Activated CD8-positive, alpha-beta memory T cell treated with anti-CD3 and anti-CD28 coated beads, Interleukin-2, amount 50 U/mL, for 1 hour (primary cell): ENCODE results near the gene IARS2.
"Not testable (repeated sequence)": the region's sequence is repeated elsewhere in the genome, so short reads cannot be mapped to it uniquely, and the experiment has no call there.

Experiments
- DNase-seq: peaks from one replicate; pipeline ENCODE4 v3.0.0-alpha.2; 2020; ENCODE audit errors: extremely low read depth

IARS2 gene

DNA sequence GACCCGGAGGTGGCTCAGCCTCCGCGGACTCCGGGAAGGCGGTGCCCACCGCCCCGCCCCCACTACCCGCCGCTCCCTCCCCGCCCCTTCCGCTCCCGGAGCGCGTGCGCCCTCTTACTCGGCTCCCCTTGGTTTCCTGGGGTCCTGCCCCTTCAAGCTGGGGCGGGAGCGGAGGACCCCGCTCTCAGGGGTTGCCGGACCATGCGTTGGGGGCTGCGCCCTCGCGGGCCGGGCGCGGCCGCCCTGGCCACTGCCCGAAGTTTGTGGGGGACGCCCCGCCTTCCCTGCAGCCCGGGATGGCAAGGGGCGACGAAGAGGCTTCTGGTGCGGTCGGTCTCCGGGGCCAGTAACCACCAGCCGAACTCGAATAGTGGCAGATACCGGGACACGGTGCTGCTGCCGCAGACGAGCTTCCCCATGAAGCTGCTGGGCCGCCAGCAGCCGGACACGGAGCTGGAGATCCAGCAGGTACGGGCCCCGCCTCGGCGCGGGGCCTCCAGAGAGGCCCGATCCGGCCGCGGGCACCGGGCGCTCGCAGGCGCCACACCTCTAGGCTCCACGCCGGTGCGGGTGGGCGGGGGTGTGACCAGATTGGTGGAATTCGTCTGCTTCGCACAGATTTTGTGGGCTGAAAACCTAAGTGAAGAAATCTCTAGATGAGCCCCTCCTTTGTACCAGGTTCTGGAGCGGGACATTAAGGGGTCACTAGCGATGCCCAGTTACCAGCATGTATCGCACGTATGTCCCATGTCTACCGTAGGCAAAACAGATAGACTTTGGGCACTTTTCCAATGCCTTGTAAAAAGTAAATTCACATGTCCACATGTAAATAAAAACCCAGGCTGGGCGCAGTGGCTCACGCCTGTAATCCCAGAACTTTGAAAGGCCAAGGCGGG, at the start of gene IARS2:
IARS2 (plus strand) TSS at position 117 of the 896 bp plus-strand sequence; CDS start at position 202, 85 bp downstream.
- DNase-seq: peak; percentile 60

DNA sequence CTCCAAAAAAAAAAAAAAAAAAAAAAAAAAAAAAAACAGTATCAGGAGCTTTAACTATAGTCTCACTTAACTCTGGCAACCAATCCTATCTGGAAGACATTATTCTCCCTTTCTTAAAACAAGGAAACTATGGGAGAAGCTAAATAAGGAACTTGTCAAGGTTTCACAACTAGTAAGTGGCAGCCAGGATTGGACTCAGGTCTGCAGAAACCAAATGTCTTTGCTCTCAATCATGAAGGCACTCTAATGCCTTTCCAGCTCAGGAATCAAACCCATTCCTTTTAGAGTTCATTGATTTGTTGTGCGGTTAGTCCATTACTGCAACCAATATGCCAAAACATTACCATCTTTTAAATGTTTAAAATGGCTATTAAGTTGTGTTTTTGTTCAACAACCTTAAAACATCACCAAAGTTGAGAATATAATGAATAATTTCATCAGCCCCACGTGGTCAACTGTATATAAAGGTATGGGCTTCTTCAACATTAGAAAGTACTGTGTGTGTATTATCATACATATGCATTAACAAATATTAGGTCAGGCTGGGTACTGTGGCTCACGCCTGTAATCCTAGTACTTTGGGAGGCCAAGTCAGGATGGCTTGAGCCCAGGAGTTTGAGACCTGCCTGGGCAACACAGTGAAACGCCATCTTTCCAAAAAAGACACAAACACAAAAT, 49.1 kb upstream of the IARS2 start:
- DNase-seq: no peak

GRCh38 chr1:220045356-220046051, 48.4 kb upstream of the IARS2 start:
- no peak for DNase-seq

DNA sequence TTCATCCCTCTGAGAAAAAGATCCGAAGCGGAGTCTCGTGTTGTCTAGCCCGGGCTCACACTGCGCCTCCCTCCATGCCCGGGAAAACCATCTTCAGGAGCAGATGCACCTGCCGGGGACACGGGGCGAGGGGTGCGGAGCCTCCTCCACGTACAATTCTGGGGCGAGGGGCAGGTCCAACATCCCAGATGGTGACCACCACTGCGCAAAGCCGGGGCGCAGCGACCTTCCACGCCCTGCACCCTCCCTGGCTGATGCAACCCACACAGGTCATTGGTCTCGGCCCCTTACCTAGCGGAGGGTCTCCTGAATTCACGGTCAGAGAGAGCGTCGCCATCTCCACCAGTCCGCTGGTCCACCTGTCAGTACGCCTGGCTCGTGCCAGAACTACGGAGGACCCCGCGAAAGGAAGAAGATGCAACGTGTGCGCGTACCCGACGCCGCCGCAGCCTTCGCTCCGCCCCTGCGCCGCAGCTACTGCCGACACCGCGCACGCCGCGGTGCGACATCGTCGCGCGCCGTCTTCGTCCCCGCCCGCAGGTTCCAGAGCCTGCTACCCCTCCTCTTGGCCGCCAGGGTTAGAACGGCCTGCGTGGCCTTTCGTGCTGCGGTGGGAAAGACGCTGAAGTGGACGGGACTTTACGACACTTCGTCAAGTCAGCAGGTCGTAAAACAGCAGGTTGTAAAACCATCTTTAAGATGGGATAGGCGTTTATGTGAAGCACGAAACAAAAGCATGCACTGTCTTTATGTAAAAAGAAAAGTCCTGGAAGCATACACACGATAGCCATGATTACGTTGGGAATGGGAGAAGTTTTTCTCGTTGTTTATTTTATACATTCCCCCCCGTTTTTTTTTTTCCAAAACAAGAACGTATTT, 47.6 kb upstream of the IARS2 start, which contains the start of gene EPRS1:
EPRS1 (minus strand) TSS at position 454 of the 879 bp plus-strand sequence; CDS start at position 337, 117 bp downstream.
- DNase-seq: peak; percentile 83

GRCh38 chr1:220056374-220056773, 37.6 kb upstream of the IARS2 start:
- no peak for DNase-seq

- DNase-seq: no peak
Observed at GRCh38 chr1:220060876-220061275, 33.1 kb upstream of the IARS2 start.

DNA sequence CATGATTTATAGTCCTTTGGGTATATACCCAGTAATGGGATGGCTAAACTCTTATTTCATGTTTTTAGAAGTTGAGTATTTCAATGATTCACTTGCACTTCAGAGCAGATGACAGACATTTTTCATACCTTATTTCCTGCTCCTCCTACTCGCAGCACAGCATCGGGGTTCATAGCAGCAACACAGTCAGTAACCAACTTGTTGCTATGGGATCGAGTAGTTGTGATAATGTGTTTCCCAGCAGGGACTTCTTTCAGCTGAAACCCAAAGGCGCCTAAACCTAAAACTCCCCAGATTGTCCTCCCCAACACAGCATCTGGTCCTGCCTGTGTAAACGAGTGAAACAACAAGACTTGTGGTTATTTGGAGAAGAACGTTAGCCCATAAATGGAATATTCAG, 31.3 kb upstream of the IARS2 start:
- no peak for DNase-seq

- no peak for DNase-seq
Observed at GRCh38 chr1:220067269-220068204, 26.4 kb upstream of the IARS2 start.

- DNase-seq: no peak
Observed at GRCh38 chr1:220076861-220077762, 16.8 kb upstream of the IARS2 start.

DNA sequence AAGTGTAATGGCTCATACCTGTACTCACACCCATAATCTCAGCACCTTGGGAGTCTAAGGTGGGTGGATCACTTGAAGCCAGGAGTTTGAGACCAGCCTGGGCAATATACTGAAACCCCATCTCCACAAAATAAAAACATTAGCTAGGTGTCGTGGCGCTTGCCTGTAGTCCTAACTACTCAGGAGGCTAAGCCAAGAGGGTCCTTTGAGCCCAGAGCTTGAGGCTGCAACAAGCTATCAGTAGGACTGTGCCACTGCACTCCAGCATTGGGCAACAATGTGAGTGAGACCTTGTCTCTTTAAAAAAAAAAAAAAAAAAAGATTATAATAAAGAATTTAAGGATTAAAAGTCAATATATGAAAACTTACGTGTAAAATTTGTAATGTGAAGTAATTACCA, 16.0 kb upstream of the IARS2 start:
- DNase-seq: no peak

GRCh38 chr1:220084460-220084859, 9.5 kb upstream of the IARS2 start:
- no peak for DNase-seq

- DNase-seq: not testable (repeated sequence)
Observed at GRCh38 chr1:220086261-220086686, 7.7 kb upstream of the IARS2 start.

DNA sequence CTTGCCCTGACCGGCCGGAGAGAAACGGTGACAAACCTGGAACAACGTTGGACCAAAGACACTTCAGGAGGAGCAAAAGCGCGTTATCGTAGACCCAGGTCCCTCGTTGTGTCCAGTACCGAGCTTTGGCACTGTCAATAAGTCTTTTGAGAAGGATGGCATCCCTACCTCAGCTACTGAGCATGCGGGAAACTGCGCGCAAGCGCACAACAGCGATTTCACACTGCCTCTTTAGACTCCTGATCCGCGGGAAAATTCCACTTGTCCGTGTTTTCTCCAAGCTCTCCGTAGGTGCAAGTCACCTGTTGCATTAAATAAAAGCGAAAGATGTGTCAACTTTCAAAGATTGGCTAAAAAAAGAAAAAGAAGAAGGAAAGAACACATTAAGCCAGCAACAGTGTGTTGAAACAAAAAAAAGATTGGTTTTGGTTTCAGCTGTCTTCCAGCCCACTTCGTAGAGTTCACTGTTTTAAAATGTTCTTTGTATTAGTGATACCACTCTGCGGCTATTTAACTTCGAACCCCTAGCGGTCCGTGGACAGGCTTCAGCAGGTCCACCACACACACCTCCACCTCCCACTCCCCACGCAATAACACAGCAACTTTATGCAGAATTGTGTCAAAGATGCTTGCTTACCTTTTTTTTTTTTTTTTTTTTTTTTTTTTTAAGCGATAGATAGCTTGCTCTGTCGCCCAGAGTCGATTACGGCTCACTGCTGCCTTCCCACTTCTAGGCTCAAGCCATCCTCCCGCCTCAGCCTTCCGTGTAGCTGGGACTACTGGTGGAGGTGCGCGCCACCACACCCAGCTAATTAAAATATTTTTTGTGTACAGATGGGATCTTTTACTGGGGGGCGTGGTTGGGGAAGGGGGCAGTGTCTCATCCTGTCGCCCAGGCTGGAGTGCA, 4.0 kb upstream of the IARS2 start, which contains the start of gene BPNT1:
BPNT1 (minus strand) TSS at position 139 of the 907 bp plus-strand sequence. CDS start 9,942 bp downstream, outside the sequence.
- DNase-seq: peak; percentile 88

DNA sequence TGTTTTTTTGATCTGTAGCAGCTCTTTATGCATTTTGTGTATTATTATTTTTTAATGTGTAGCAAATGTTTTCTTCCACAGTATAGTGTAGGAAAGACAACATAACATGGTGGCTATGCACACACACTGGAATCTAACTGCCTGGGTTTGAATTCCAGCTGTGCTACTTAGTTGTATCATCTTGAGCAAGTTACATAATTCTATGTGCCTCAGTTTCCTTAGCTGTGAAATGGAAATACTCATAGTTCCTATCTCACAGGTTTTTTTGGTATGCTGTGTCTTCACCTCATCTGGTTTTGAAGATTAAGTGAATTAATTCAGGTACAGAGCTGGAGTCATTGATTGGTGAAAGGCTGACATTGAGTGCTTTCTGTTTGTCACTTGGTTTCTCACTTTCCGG, 1.2 kb upstream of the IARS2 start:
- no peak for DNase-seq

- no peak for DNase-seq
Observed at GRCh38 chr1:220093361-220094015, 444 bp upstream of the IARS2 start.

DNA sequence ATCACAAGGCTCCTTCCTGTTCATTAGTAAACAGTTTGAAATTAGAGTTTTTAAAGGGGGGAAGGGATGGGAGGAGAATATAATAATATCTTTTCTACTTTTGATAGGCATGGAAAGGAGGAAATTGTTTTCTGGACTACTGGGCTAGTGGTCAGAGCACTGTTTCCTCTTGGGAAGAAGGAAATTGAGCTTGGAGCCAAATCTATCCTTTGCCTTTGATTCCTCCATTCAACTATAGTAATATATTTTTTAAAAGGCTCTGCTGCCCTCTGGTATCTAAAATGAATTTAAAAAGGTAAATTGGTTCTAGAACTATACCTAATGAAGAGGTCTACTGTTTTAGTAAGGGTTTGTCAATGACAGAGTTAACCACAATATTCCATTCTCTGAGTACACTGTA, 5.9 kb downstream of the IARS2 start:
- DNase-seq: no peak

GRCh38 chr1:220110473-220110872, 16.5 kb downstream of the IARS2 start:
- not testable (repeated sequence) for DNase-seq
